Osteoblast (primary cell): ENCODE measurements around the gene CREB5. TPM values are rescaled to one million over a fixed set of nuclear protein-coding genes. Genes with fewer than 3 reads are reported as not detected.

Experiments used
- DNase-seq: peaks from one replicate; pipeline ENCODE4 v3.0.0; 2011; ENCODE audit warnings: low spot score, mixed read lengths; ENCODE audit not compliant: insufficient read length; ENCODE audit errors: missing footprints
- H2AFZ ChIP-seq: 2 replicates; pipeline ENCODE4 v1.6.0; 2011; ENCODE audit warnings: mild to moderate bottlenecking, low read length
- H3K27ac ChIP-seq: 2 replicates; pipeline ENCODE4 v1.5.1; 2011; ENCODE audit warnings: mild to moderate bottlenecking, low read depth, low read length, moderate library complexity
- H3K27me3 ChIP-seq: 2 replicates; pipeline ENCODE4 v1.6.0; 2012; ENCODE audit warnings: mild to moderate bottlenecking, control low read depth, inconsistent platforms, low read length, moderate library complexity; ENCODE audit not compliant: insufficient read depth
- H3K36me3 ChIP-seq: 2 replicates; pipeline ENCODE4 v1.5.1; 2011; ENCODE audit warnings: mild to moderate bottlenecking, low read length, control low read depth, moderate library complexity; ENCODE audit not compliant: insufficient read depth
- H3K4me1 ChIP-seq: 2 replicates; pipeline ENCODE4 v1.5.1; 2011; ENCODE audit warnings: mild to moderate bottlenecking, low read length, control low read depth, moderate library complexity; ENCODE audit not compliant: insufficient read depth
- H3K4me2 ChIP-seq: 2 replicates; pipeline ENCODE4 v1.6.0; 2011; ENCODE audit warnings: mild to moderate bottlenecking, low read length; ENCODE audit not compliant: insufficient read depth
- H3K4me3 ChIP-seq: fragments of 200-600 bp; sonication (generic); 3 replicates; pipeline ENCODE4 v1.5.1; 2012; ENCODE audit warnings: mild to moderate bottlenecking, low read length, inconsistent platforms; ENCODE audit not compliant: insufficient read depth
- H3K79me2 ChIP-seq: 2 replicates; pipeline ENCODE4 v1.6.0; 2012; ENCODE audit warnings: mild to moderate bottlenecking, low read length, control low read depth, inconsistent platforms; ENCODE audit not compliant: insufficient read depth
- H3K9me3 ChIP-seq: 2 replicates; pipeline ENCODE4 v1.5.1; 2011; ENCODE audit warnings: low read depth, low read length, control low read depth
- H4K20me1 ChIP-seq: 2 replicates; pipeline ENCODE4 v1.6.0; 2012; ENCODE audit warnings: mild to moderate bottlenecking, low read length, control low read depth; ENCODE audit not compliant: insufficient read depth
- CTCF ChIP-seq: IDR thresholded peaks from 2 replicates; pipeline ENCODE4 v1.5.1; 2011; ENCODE audit warnings: mild to moderate bottlenecking, low read depth, low read length, moderate library complexity; ENCODE audit errors: extremely low read depth
- total RNA-seq: library from RNA; depleted of rRNA; stranded (reverse); fragments of >200 nt; gene quantifications from 2 replicates; pipeline ENCODE4 v1.2.3, GENCODE V29; 2012

CREB5 gene
- total RNA-seq, 1 donor: 5.1 TPM

DNA sequence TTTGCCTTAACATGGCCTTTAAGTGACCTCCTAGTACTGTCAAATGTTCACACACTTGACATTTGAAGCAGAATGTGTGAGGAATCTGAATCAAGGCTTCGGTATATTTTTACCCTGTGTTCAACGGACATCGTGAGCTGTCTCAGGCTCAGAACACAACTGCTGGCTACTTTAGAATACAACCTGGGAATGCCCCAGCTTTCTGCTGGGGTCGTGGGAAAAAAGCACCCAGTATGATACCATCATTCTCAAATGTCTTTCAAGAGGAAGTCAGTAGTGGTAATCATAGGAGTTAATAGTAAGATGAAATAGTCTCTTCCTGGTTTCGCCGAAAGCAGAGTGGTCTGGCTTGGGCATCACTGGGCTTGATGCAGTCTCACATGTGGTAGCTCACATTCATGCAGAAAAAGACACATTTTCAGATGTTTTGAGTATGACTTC is 67.2 kb downstream of the CREB5 start:
- Histone ChIP-seq H3K4me2 (peak overlapping the region; percentile 47), H2AFZ (no peak overlapping the region)

GRCh38 chr7:28480595-28480994 is 68.3 kb downstream of the CREB5 start:
- H3K36me3 ChIP-seq: no peaks in the 10 kb centered on the region
- H3K27me3 ChIP-seq: no peaks in the 10 kb centered on the region
- peak overlapping the region; percentile 57 for H3K4me2 ChIP-seq
- no peaks in the 10 kb centered on the region for H3K9me3 ChIP-seq
- no peaks in the 10 kb centered on the region for H4K20me1 ChIP-seq
- peaks cover 73% of the 10 kb centered on the region for H3K4me1 ChIP-seq
- H3K4me3 ChIP-seq: peak overlapping the region; percentile 39
- TF ChIP-seq CTCF: no peak
- no peak overlapping the region for H2AFZ ChIP-seq
- DNase-seq: no peak
- no peaks in the 10 kb centered on the region for H3K79me2 ChIP-seq
- peak overlapping the region; percentile 94 for H3K27ac ChIP-seq

More for the DNA sequence above, 67.2 kb downstream of the CREB5 start:
- Histone ChIP-seq H3K79me2 (no peaks in the 10 kb centered on the region), H3K27ac (peak overlapping the region; percentile 49), H3K4me3 (no peak overlapping the region), H3K27me3 (no peaks in the 10 kb centered on the region), H3K36me3 (no peaks in the 10 kb centered on the region), H4K20me1 (no peaks in the 10 kb centered on the region), H3K4me1 (peaks cover 78% of the 10 kb centered on the region), H3K9me3 (no peaks in the 10 kb centered on the region)
- DNase-seq: no peak
- TF ChIP-seq CTCF: no peak

GRCh38 chr7:28481091-28481926 is 69.0 kb downstream of the CREB5 start:
- Histone ChIP-seq H3K4me2 (peak overlapping the region; percentile 57), H3K36me3 (no peaks in the 10 kb centered on the region), H4K20me1 (no peaks in the 10 kb centered on the region), H3K9me3 (no peaks in the 10 kb centered on the region), H3K4me1 (peaks cover 71% of the 10 kb centered on the region), H3K27me3 (no peaks in the 10 kb centered on the region), H3K27ac (peak overlapping the region; percentile 94), H2AFZ (no peak overlapping the region), H3K79me2 (no peaks in the 10 kb centered on the region), H3K4me3 (peak overlapping the region; percentile 39)
- no peak for TF ChIP-seq CTCF
- DNase-seq: no peak

DNA sequence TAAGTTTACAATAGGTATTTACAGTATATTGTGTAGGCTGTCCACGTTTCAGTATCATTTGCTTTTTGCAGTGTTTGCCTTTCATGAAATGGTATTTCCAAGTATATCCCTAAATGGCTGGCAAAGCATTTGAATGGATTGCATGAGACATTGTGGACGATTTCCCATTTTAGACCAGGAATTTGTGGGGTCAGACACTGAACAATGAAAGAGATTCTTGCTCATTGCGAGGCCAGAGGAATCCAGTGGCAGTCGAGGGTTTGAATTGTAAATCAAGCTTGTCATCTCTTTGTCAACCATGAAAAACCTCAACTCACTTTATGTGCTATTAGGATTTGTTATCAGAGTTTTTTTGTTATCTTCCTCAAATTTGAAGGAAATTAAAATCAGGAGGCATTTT is 70.8 kb downstream of the CREB5 start:
- H2AFZ ChIP-seq: no peak overlapping the region
- H3K9me3 ChIP-seq: no peaks in the 10 kb centered on the region
- H4K20me1 ChIP-seq: no peaks in the 10 kb centered on the region
- no peaks in the 10 kb centered on the region for H3K36me3 ChIP-seq
- peak overlapping the region; percentile 51 for H3K4me2 ChIP-seq
- peak overlapping the region; percentile 94 for H3K27ac ChIP-seq
- H3K4me1 ChIP-seq: peaks cover 68% of the 10 kb centered on the region
- DNase-seq: no peak
- TF ChIP-seq CTCF: no peak
- no peak overlapping the region for H3K4me3 ChIP-seq
- H3K27me3 ChIP-seq: no peaks in the 10 kb centered on the region
- H3K79me2 ChIP-seq: no peaks in the 10 kb centered on the region
